Omental fat pad (tissue), 4 donors: ENCODE results near the gene CARMIL1. TPM values are rescaled to one million over a fixed set of nuclear protein-coding genes. Genes with fewer than 3 reads are reported as not detected.

ENCODE experiments used
- ATAC-seq: fragments of 150-250 bp; one replicate; pipeline ENCODE4 v1.9.1; 2016; ENCODE audit warnings: mild to moderate bottlenecking, moderate library complexity; ENCODE audit not compliant: low FRiP score
- DNase-seq: peaks from one replicate; pipeline ENCODE4 v3.0.0-alpha.2; 2019; ENCODE audit warnings: low spot score
- CTCF ChIP-seq, 3 donors: fragments of 450-650 bp; IDR thresholded peaks; one replicate each; pipeline ENCODE4 v1.5.1; 2016 to 2017; ENCODE audit warnings: antibody characterized with exemption in 3 of 3, mild to moderate bottlenecking in 3 of 3, moderate library complexity in 2 of 3
- total RNA-seq, 4 donors: library from RNA; depleted of rRNA; stranded (reverse); fragments of >200 nt; gene quantifications; one replicate each; pipeline ENCODE4 v1.1.0, GENCODE V29; 2016

CARMIL1 gene
- total RNA-seq, 4 donors from 2014 or later = 24.4 to 35.3 (median 29.6) TPM

GRCh38 chr6:25564943-25565342 is 285.8 kb downstream of the CARMIL1 start:
- no peak for ATAC-seq
- TF ChIP-seq CTCF (IDR thresholded peaks at IDR 0.05) = no peak
- DNase-seq = no peak

- TF ChIP-seq CTCF (IDR thresholded peaks at IDR 0.05) = no peak
- ATAC-seq (no peak), DNase-seq (no peak)
Observed at GRCh38 chr6:25570578-25570977, 291.4 kb downstream of the CARMIL1 start.

- no peak for TF ChIP-seq CTCF (IDR thresholded peaks at IDR 0.05)
- ATAC-seq (no peak), DNase-seq (no peak)
Observed at GRCh38 chr6:25576919-25577318, 297.7 kb downstream of the CARMIL1 start.

GRCh38 chr6:25578538-25578937 is 299.4 kb downstream of the CARMIL1 start:
- ATAC-seq = no peak
- DNase-seq = no peak
- TF ChIP-seq CTCF (IDR thresholded peaks at IDR 0.05) = no peak

GRCh38 chr6:25579391-25579883 is 300.3 kb downstream of the CARMIL1 start:
- TF ChIP-seq CTCF (IDR thresholded peaks at IDR 0.05) = no peak

GRCh38 chr6:25579902-25580495 is 300.8 kb downstream of the CARMIL1 start:
- ATAC-seq = no peak
- no peak for TF ChIP-seq CTCF (IDR thresholded peaks at IDR 0.05)
- DNase-seq = no peak

More at GRCh38 chr6:25579391-25579883, 300.3 kb downstream of the CARMIL1 start:
- ATAC-seq (no peak), DNase-seq (no peak)

- no peak for DNase-seq
- TF ChIP-seq CTCF (IDR thresholded peaks at IDR 0.05) = no peak
Observed at GRCh38 chr6:25582101-25582500, 302.9 kb downstream of the CARMIL1 start.

More at GRCh38 chr6:25582101-25582500, 302.9 kb downstream of the CARMIL1 start:
- ATAC-seq = no peak
